ENCODE measurements around the gene OR10G6.
"Not testable (repeated sequence)": the region's sequence is repeated elsewhere in the genome, so short reads cannot be mapped to it uniquely, and the experiment has no call there.

Gene OR10G6, protein sequence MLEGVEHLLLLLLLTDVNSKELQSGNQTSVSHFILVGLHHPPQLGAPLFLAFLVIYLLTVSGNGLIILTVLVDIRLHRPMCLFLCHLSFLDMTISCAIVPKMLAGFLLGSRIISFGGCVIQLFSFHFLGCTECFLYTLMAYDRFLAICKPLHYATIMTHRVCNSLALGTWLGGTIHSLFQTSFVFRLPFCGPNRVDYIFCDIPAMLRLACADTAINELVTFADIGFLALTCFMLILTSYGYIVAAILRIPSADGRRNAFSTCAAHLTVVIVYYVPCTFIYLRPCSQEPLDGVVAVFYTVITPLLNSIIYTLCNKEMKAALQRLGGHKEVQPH

DNA sequence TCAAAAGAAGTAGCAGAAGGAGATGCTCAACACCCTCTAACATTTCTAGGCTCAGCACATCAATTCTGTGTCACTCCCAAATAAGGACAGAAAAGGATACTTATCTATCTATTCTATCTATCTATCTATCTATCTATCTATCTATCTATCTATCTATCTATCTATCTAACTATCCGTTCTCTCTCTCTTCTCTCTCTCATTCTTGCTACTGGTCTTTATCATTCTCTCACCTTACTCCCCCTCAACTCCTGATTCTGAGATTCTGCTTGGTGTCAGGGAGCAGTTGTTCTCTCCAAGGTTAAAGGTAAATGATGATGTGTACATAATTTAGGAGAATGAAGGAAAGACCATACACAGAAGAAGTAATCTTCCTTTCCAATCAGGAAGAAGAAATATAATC, at the start of gene OR10G6:
TSS of gene OR10G6 (minus strand) at position 43 of the 400 bp plus-strand sequence. CDS start at position 43, 0 bp downstream.
- DNase-seq: no peak

DNA sequence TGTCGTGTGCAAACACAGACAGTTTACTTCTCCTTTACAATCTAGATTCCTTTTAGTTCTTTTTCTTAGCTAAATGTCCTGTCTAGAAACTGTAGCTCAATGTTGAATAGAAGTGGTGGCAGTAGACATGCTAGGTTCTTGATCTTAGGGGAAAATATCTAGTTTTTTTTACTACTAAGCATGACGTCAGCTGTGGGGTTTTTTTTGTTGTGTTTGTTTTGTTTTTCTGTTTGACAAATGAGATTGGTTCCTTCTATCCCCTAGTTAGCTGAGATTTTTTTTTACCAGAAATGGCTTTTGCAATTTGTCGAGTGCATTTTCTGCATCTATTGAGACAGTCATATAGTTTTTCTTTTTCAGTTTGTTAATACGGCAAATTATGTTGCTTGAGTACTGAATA, 48.5 kb upstream of the OR10G6 start:
- no peak for DNase-seq

GRCh38 chr11:124041254-124041653, 46.3 kb upstream of the OR10G6 start, which contains the start of gene OR10G7:
Gene OR10G7, minus strand, starts transcription at chr11:124041325. Its CDS starts 2,324 bp downstream, at chr11:124039001.
- DNase-seq: no peak

GRCh38 chr11:124039557-124039956, 44.6 kb upstream of the OR10G6 start:
- no peak for DNase-seq

DNA sequence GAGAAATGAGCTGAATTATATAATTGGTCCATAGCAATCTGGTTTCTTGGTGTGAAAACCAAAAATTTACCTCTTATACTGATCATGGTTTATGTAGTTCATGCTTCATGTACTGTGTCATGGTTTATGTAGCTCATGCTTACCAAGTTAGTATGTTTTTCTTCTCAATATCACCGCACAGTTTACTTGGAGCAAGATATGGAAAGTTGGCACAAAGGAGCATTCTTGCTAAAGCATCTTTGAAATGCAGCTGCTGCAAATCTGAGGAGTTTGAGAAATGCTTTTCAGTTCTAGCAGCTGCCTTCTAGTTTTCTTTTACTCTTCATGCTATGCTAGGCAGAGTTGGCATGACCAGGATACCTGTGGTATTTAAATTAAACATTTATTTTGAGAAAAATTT, 41.7 kb upstream of the OR10G6 start:
- DNase-seq: no peak

- DNase-seq: no peak
Observed at GRCh38 chr11:124026498-124026897, 31.5 kb upstream of the OR10G6 start, which contains the start of gene OR10G8. Gene OR10G8, plus strand, starts transcription at chr11:124026798. Its CDS starts 2,825 bp downstream, at chr11:124029623.

- DNase-seq: not testable (repeated sequence)
Observed at GRCh38 chr11:124015837-124016236, 20.9 kb upstream of the OR10G6 start.

DNA sequence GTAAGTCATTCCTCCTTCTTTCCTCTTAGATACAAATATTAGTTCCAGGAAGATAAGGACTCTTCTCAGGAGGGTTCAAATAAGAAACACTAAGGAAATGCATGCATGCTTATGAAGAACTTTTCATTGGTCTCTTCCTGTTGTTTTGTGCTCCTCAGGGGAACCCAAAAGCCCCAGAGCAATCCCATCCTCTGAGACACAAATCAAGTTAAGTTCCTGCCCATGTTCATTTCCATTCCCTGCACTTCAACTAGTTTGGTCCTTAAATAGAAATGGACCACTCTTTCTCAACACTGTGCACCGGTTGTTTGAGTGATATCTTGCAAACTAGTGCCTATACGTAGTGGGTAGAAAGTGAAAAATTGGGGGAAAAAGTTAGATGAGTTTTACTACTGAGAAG, 17.7 kb upstream of the OR10G6 start, which contains the start of gene OR10G4:
TSS of gene OR10G4 (plus strand) at position 301 of the 400 bp plus-strand sequence. CDS start 2,578 bp downstream, outside the sequence.
- DNase-seq: no peak

DNA sequence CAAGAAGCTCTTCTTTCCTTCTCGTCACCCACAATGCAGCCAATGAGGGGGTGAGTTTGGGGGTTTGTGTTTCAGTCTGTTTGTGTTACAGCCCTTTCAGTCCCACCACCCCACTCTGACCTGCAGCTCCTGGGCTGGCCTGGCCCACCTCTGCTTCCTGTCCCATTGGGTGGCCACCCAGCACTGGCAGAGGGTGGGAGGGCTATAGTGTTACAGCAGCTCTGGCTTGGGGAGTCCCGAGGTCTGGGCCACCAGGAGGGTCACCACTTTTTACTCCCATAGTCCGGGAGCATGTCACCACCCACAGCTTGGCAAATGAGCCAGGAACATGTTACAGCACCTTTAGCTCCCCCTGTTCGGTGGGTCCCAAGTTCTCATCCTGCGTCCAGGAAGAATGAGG, 15.7 kb downstream of the OR10G6 start:
- no peak for DNase-seq

- DNase-seq: no peak
Observed at GRCh38 chr11:123977731-123978347, 17.1 kb downstream of the OR10G6 start, which contains the start of gene OR10S1. Gene OR10S1, minus strand, starts transcription at chr11:123977781. Its CDS starts 117 bp downstream, at chr11:123977664.

DNA sequence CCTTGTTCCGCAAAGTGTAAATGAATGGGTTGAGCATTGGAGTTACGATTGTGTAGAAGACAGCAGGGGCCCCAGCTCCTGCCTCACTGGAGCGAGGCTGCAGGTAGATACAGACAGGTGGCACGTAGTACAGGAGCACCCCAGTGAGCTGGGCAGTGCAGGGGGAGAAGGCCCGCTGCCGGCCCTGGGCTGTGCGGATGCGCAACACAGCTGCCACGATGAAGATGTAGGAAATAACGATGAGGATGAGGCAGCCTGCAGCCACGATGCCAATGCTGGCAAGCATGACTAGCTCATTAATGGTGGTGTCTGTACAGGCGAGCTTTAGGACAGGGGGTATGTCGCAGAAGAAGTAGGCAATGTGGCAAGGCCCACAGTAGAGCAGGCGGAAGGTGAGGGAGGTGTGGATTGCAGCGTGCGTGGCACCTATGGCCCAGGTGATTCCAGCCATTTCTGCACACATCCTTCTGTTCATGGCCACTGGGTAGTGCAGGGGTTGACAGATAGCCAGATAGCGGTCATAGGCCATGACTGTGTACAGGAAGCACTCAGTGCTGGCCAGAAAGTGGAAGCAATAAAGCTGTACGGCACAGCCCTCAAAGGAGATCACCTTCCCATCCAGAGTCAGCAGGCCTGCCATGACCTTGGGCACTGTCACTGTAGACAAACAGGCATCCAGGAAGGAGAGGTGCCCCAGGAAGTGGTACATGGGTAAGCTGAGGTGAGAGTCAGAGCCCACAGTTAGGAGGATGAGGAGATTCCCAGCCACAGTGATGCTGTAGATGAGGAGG, 18.0 kb downstream of the OR10G6 start:
- DNase-seq: no peak

DNA sequence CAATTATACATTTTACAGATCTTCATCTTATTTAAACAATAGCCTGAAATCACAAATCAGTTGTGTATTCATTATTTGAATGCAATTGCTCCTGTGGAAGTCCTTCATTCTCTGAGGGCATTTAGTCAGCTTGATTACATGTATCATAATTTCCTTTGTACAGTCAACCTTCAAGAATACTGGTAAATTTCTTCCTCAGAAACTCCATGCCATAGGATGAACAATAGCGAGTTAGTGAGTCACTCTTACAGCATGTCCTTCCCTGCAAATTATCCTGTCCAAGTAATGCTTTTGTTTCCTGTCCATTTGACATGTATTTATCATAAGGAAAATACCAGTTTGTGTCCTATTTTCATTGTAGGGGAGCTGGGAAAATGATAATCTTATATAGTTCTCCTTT, 21.1 kb downstream of the OR10G6 start:
- no peak for DNase-seq

DNA sequence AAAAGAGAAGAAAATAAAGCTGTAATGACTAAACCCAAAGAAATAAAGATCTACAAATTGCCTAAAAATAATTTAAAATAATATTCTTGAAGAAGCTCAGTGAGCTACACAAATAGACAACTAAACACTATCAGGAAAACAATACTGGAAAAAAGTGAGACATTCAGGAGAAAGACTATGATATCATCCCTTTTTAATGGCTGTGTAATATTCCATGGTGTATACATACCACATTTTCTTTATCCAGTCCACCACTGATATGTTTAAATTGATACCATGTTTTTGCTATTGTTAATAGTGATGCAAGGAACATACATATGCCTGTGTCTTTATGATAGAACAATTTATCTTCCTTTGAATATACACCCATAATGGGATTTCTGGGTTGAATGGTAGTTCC, 38.2 kb downstream of the OR10G6 start:
- DNase-seq: no peak

DNA sequence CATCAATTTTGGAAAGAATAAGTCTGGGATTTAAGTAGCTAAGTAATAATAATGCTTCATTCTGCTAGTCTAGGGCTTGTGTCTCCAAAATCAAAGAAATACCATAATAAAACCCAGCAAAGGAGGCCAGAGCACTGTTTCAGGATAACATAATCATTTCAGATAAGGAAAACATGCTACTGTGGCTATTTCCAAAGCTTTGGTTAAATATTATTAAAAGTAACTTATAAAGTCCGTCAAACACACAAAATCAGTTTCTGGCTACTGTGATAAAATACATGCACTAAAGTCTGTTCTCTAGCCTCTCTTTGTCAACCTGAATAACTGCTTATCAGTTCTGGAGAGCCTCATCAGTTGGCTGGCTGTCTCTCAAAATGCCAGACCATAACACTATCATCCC, 49.8 kb downstream of the OR10G6 start:
- no peak for DNase-seq
